K562 (cell line): ENCODE measurements around the gene AAK1. TPM values are rescaled to one million over a fixed set of nuclear protein-coding genes. Genes with fewer than 3 reads are reported as not detected.

Source experiments
- CGGBP1 ChIP-seq: fragments of 250-450 bp; sonication (Bioruptor Pico); IDR thresholded peaks from 2 replicates; pipeline ENCODE4 v1.9.0; 2021; ENCODE audit warnings: mild to moderate bottlenecking
- CHD7 ChIP-seq: fragments of 200-600 bp; sonication (generic); IDR thresholded peaks from one replicate; pipeline ENCODE4 v1.6.1; 2012; ENCODE audit warnings: mild to moderate bottlenecking, low read depth, low read length, inconsistent platforms
- ELF1 ChIP-seq: fragments of 200-800 bp; sonication (Bioruptor generic); IDR thresholded peaks from 2 replicates; pipeline ENCODE4 v1.6.1; 2016; ENCODE audit warnings: missing genetic modification characterization, missing compliant biosample characterization
- HDAC3 ChIP-seq: fragments of 450-650 bp; IDR thresholded peaks from 2 replicates; pipeline ENCODE4 v1.6.1; 2018; ENCODE audit warnings: borderline replicate concordance, mild to moderate bottlenecking, moderate library complexity; ENCODE audit not compliant: partially characterized antibody
- JUNB ChIP-seq: fragments of 450-650 bp; formaldehyde crosslinking; conservative IDR thresholded peaks from 2 replicates; pipeline ENCODE4 v1.4.0; 2020; ENCODE audit warnings: mild to moderate bottlenecking
- JUND ChIP-seq, 2 experiments: IDR thresholded peaks; 2 replicates in 1 of 2; 3 replicates in 1 of 2; pipeline ENCODE4 v1.6.1; 2011; ENCODE audit warnings: borderline replicate concordance in 2 of 2, low read depth in 2 of 2, low read length in 2 of 2, improper control_type of control experiment in 1 of 2, missing biosample characterization in 1 of 2, missing genetic modification characterization in 1 of 2, missing genetic modification reagents in 1 of 2
- ZBTB8A ChIP-seq: fragments of 450-650 bp; IDR thresholded peaks from 2 replicates; pipeline ENCODE4 v1.6.1; 2018; ENCODE audit warnings: mild to moderate bottlenecking, moderate library complexity; ENCODE audit not compliant: partially characterized antibody
- polyA plus RNA-seq, 8 experiments: library from polyadenylated mRNA; depleted of rRNA in 4 of 8; stranded (reverse) in 5 of 8; unstranded in 3 of 8; fragments of >200 nt; fragmentation: Nextera tagmentation in 2 of 8; fragmentation: Illumina TruSeq in 1 of 8; extraction: Ambion mirVana in 2 of 8; extraction: Trizol in 1 of 8; gene quantifications; 2 replicates each; pipeline versions ENCODE4 v1.2.1 to v1.2.3, GENCODE V29; 2011 to 2014; ENCODE audit warnings: inconsistent platforms in 1 of 8, missing spikeins in 1 of 8
- total RNA-seq, 7 experiments: library from RNA; depleted of rRNA in 6 of 7; stranded (reverse); fragments of >200 nt in 6 of 7; fragmentation: Illumina TruSeq in 2 of 7; extraction: Trizol in 2 of 7; gene quantifications; 2 replicates each; pipeline versions ENCODE4 v1.2.1 to v1.2.3, GENCODE V29; 2011 to 2021; ENCODE audit warnings: low replicate concordance in 1 of 7
- TF ChIP-seq, protein P1 (sequence below): fragments of 450-650 bp; IDR thresholded peaks from 2 replicates; pipeline ENCODE4 v1.6.1; 2016; ENCODE audit warnings: borderline replicate concordance

AAK1 gene
- total and polyA plus RNA-seq, 9 of the 15 experiments (the other 6 are each of a cell fraction or from before 2014, with no cell fraction given): 0.89 to 17.1 (median 6.0) TPM

GRCh38 chr2:69645031-69645431 lies 1.5 kb upstream of the AAK1 start (continued):
- TF ChIP-seq CHD7 (no peak), JUNB (CRISPR knock-in tag) (no peak), JUND (IDR thresholded peaks at IDR 0.05; ENCODE audit: borderline replicate concordance, low read depth, low read length) (peak; percentile 49; the same call in 1 of the 2 replicates), JUND (tag; IDR thresholded peaks at IDR 0.05; ENCODE audit: borderline replicate concordance, low read depth, low read length) (0 out of 3 replicates have a peak, but pooled peaks have one; percentile 45), CGGBP1 (CRISPR knock-in tag) (no peak), HDAC3 (no peak), ELF1 (no peak; the same call in 1 of the 2 replicates), ZBTB8A (no peak)
- TF ChIP-seq, protein P1, sequence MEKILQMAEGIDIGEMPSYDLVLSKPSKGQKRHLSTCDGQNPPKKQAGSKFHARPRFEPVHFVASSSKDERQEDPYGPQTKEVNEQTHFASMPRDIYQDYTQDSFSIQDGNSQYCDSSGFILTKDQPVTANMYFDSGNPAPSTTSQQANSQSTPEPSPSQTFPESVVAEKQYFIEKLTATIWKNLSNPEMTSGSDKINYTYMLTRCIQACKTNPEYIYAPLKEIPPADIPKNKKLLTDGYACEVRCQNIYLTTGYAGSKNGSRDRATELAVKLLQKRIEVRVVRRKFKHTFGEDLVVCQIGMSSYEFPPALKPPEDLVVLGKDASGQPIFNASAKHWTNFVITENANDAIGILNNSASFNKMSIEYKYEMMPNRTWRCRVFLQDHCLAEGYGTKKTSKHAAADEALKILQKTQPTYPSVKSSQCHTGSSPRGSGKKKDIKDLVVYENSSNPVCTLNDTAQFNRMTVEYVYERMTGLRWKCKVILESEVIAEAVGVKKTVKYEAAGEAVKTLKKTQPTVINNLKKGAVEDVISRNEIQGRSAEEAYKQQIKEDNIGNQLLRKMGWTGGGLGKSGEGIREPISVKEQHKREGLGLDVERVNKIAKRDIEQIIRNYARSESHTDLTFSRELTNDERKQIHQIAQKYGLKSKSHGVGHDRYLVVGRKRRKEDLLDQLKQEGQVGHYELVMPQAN: no peak
